Nephron progenitor cell (in vitro differentiated cells): ENCODE results near the gene DNMT3A.

Source experiments
- DNase-seq: peaks from one replicate; pipeline ENCODE4 v3.0.0; 2021
- H3K27ac Mint-ChIP-seq: 2 replicates; pipeline ENCODE4 v1.8.0; 2021; ENCODE audit warnings: mild to moderate bottlenecking, moderate library complexity, mixed read lengths
- H3K27me3 Mint-ChIP-seq: 2 replicates; pipeline ENCODE4 v1.8.0; 2021; ENCODE audit warnings: mild to moderate bottlenecking, low read depth, mixed read lengths; ENCODE audit not compliant: poor library complexity
- H3K36me3 Mint-ChIP-seq: 2 replicates; pipeline ENCODE4 v1.8.0; 2021; ENCODE audit warnings: low read depth, mixed read lengths
- H3K4me1 Mint-ChIP-seq: 2 replicates; pipeline ENCODE4 v1.8.0; 2021; ENCODE audit warnings: mixed read lengths
- H3K4me3 Mint-ChIP-seq: 2 replicates; pipeline ENCODE4 v1.8.0; 2021; ENCODE audit warnings: mild to moderate bottlenecking, moderate library complexity, mixed read lengths
- H3K9me3 Mint-ChIP-seq: 2 replicates; pipeline ENCODE4 v1.8.0; 2021; ENCODE audit warnings: mild to moderate bottlenecking, moderate library complexity, mixed read lengths
- CTCF ChIP-seq: fragments of 200-600 bp; sonication (generic); IDR thresholded peaks from 2 replicates; pipeline ENCODE4 v1.5.0; 2021; ENCODE audit warnings: antibody characterized with exemption

DNMT3A gene

GRCh38 chr2:25363733-25364132 is 22.0 kb upstream of the DNMT3A start:
- Mint-ChIP-seq H3K27ac (no peak overlapping the region), H3K36me3 (no peaks in the 10 kb centered on the region), H3K4me1 (peaks cover 11% of the 10 kb centered on the region), H3K27me3 (peaks cover 25% of the 10 kb centered on the region), H3K4me3 (no peak overlapping the region), H3K9me3 (no peaks in the 10 kb centered on the region)
- no peak for DNase-seq
- TF ChIP-seq CTCF: no peak

DNA sequence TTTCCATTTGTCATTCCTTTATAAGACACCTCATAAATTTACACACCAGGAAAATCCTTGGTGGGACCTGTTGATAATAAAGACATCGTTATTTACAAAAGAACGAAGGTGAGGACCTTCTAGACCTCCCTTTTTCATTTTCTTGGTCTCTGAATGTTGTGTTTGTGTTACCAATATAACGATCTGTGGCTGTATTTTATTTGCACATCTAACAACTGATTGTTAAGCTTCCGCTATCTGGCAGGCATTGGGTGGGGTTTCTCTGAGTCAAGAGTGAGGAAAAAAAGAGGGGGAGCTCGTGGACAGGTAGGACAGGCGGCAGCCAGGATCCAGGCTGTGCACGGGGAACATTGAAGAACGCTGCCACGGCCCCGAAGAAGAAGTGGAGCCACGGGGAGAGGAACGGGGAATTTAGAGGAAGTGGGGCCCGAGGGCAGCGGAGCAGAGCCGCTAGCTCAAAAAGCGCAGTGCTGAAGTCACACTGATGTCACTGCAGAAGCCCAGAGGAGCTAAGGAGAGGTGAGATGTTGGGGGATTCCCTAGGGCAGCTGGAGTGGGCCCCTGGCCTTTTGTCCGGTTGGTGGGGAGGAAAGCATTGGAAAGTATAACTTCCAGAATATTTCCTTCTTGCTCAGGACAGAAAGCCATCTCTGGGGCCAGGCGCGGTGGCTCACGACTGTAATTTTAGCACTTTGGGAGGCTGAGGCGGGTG is 20.9 kb upstream of the DNMT3A start:
- Mint-ChIP-seq H3K36me3 (no peaks in the 10 kb centered on the region), H3K9me3 (peaks cover 3% of the 10 kb centered on the region), H3K4me3 (peak overlapping the region; percentile 39), H3K27me3 (peaks cover 25% of the 10 kb centered on the region), H3K4me1 (peaks cover 8% of the 10 kb centered on the region), H3K27ac (peak overlapping the region; percentile 65)
- DNase-seq: no peak
- TF ChIP-seq CTCF: no peak

DNA sequence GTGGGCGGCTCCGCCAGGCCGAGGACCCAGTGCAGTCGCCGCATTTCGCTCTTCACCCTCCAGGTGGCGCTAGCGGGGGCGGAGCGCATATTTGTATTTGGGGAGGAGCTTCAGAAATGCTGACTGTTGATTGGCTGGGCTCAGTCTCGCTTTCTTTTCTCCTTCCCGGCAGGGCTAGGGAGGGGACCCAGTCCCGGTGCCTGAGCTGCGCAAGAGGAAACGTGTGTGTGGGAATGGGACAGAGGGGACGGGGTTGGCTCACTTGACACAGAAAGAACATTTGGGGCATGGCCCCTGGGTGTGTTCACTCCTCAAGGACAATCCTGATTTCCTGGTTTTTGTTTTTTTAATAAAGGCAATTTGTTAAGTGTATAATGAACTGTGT is 20.3 kb upstream of the DNMT3A start:
- Mint-ChIP-seq H3K4me1 (peaks cover 8% of the 10 kb centered on the region), H3K36me3 (no peaks in the 10 kb centered on the region), H3K9me3 (peaks cover 8% of the 10 kb centered on the region), H3K27ac (no peak overlapping the region), H3K27me3 (peaks cover 25% of the 10 kb centered on the region), H3K4me3 (peak overlapping the region; percentile 39)
- DNase-seq: peak; percentile 97
- TF ChIP-seq CTCF: peak; percentile 96

DNA sequence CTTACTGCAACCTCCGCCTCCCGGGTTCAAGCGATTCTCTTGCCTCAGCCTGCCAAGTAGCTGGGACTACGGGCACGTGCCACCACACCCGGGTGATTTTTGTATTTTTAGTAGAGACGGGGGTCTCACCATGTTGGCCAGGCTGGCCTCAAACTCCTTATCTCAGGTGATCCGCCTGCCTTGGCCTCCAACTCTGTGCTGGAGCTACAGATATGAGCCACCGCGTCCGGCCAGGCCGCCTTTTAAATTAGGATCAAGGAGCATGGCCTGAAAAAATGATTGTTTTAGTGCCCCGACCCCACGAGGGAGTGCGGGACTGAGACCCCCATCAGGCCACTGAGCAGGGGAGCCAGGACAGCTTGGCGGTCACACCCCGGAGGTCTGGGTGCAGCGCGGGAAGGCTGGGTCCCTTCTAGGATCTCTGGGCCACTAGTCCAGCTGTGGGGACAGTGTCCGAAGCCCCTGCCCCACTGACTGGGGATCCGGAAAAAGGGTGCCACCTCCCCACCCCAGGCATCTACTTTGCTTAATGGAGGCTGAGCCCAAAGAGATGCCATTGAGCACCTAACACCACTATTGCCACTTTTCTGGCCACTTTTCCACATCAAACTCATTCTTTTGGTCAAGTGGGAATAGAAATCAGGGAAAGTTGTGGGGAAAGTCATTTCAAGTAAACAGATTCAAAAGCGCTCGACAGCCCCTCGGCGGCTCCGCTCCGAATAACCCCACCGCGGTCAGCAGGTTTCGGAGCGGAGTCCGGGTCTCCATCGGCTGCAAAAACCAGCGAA is 19.7 kb upstream of the DNMT3A start:
- Mint-ChIP-seq H3K4me3 (peak overlapping the region; percentile 18), H3K36me3 (no peaks in the 10 kb centered on the region), H3K9me3 (peaks cover 13% of the 10 kb centered on the region), H3K27me3 (peaks cover 25% of the 10 kb centered on the region), H3K27ac (no peak overlapping the region), H3K4me1 (peaks cover 8% of the 10 kb centered on the region)
- no peak for DNase-seq
- no peak for TF ChIP-seq CTCF

- Mint-ChIP-seq H3K4me1 (peaks cover 8% of the 10 kb centered on the region), H3K36me3 (no peaks in the 10 kb centered on the region), H3K27me3 (peaks cover 20% of the 10 kb centered on the region), H3K4me3 (no peak overlapping the region), H3K9me3 (peaks cover 19% of the 10 kb centered on the region), H3K27ac (no peak overlapping the region)
- DNase-seq: no peak
- TF ChIP-seq CTCF: no peak
Measured at GRCh38 chr2:25358836-25359235, 17.1 kb upstream of the DNMT3A start.
